Stimulated activated naive CD8-positive, alpha-beta T cell treated with anti-CD3 and anti-CD28 coated beads, Interleukin-15, Interleukin-2, amounts not matched to agents 100 ng/mL and 50 ng/mL, for 24 hours (primary cell): ENCODE results near the gene STT3B.
"Not testable (repeated sequence)": the region's sequence is repeated elsewhere in the genome, so short reads cannot be mapped to it uniquely, and the experiment has no call there.

Experiments
- H3K27ac Mint-ChIP-seq: one replicate; pipeline ENCODE4 v1.8.0; 2021; ENCODE audit warnings: mild to moderate bottlenecking, mixed read lengths
- H3K27me3 Mint-ChIP-seq: one replicate; pipeline ENCODE4 v1.8.0; 2021; ENCODE audit warnings: mixed read lengths
- H3K36me3 Mint-ChIP-seq: one replicate; pipeline ENCODE4 v1.8.0; 2021; ENCODE audit warnings: low read depth, mixed read lengths
- H3K4me1 Mint-ChIP-seq: one replicate; pipeline ENCODE4 v1.8.0; 2021; ENCODE audit warnings: low read depth, mixed read lengths
- H3K4me3 Mint-ChIP-seq: one replicate; pipeline ENCODE4 v1.8.0; 2021; ENCODE audit warnings: mild to moderate bottlenecking, mixed read lengths
- H3K9me3 Mint-ChIP-seq: one replicate; pipeline ENCODE4 v1.8.0; 2021; ENCODE audit warnings: mixed read lengths

The STT3B gene

GRCh38 chr3:31506515-31506914 lies 26.2 kb upstream of the STT3B start:
- H3K4me1 Mint-ChIP-seq: peaks cover 52% of the 10 kb centered on the region
- H3K36me3 Mint-ChIP-seq, H3K27ac Mint-ChIP-seq, H3K27me3 Mint-ChIP-seq, H3K4me3 Mint-ChIP-seq, H3K9me3 Mint-ChIP-seq: not testable (repeated sequence)

GRCh38 chr3:31508452-31509146 lies 24.1 kb upstream of the STT3B start:
- no peaks in the 10 kb centered on the region for H3K36me3 Mint-ChIP-seq
- H3K4me3 Mint-ChIP-seq: no peak overlapping the region
- no peak overlapping the region for H3K27ac Mint-ChIP-seq
- H3K4me1 Mint-ChIP-seq: peaks cover 40% of the 10 kb centered on the region
- H3K9me3 Mint-ChIP-seq: peaks cover 4% of the 10 kb centered on the region
- no peaks in the 10 kb centered on the region for H3K27me3 Mint-ChIP-seq

GRCh38 chr3:31509147-31509728 lies 23.5 kb upstream of the STT3B start:
- Mint-ChIP-seq H3K36me3 (no peaks in the 10 kb centered on the region), H3K27me3 (no peaks in the 10 kb centered on the region), H3K4me1 (peaks cover 40% of the 10 kb centered on the region), H3K4me3 (no peak overlapping the region), H3K27ac (no peak overlapping the region), H3K9me3 (peaks cover 4% of the 10 kb centered on the region)

- H3K4me1 Mint-ChIP-seq: peaks cover under 1% of the 10 kb centered on the region
- no peak overlapping the region for H3K27ac Mint-ChIP-seq
- H3K36me3 Mint-ChIP-seq: no peaks in the 10 kb centered on the region
- H3K9me3 Mint-ChIP-seq: peaks cover 4% of the 10 kb centered on the region
- no peaks in the 10 kb centered on the region for H3K27me3 Mint-ChIP-seq
- no peak overlapping the region for H3K4me3 Mint-ChIP-seq
These were observed 18.2 kb upstream of the STT3B start for GRCh38 chr3:31514570-31514969.

- no peaks in the 10 kb centered on the region for H3K4me1 Mint-ChIP-seq
- no peaks in the 10 kb centered on the region for H3K27me3 Mint-ChIP-seq
- no peak overlapping the region for H3K27ac Mint-ChIP-seq
- H3K4me3 Mint-ChIP-seq: no peak overlapping the region
- peaks cover 4% of the 10 kb centered on the region for H3K9me3 Mint-ChIP-seq
- no peaks in the 10 kb centered on the region for H3K36me3 Mint-ChIP-seq
These were observed 17.0 kb upstream of the STT3B start for GRCh38 chr3:31515486-31516284.

- H3K36me3 Mint-ChIP-seq: no peaks in the 10 kb centered on the region
- no peaks in the 10 kb centered on the region for H3K27me3 Mint-ChIP-seq
- H3K4me1 Mint-ChIP-seq: peaks cover 4% of the 10 kb centered on the region
- no peak overlapping the region for H3K4me3 Mint-ChIP-seq
- H3K27ac Mint-ChIP-seq: no peak overlapping the region
- H3K9me3 Mint-ChIP-seq: no peaks in the 10 kb centered on the region
These were observed 16.0 kb upstream of the STT3B start for GRCh38 chr3:31516757-31517156.

- peaks cover 22% of the 10 kb centered on the region for H3K4me1 Mint-ChIP-seq
- H3K27ac Mint-ChIP-seq: no peak overlapping the region
- no peak overlapping the region for H3K4me3 Mint-ChIP-seq
- no peaks in the 10 kb centered on the region for H3K27me3 Mint-ChIP-seq
- H3K9me3 Mint-ChIP-seq: no peaks in the 10 kb centered on the region
- no peaks in the 10 kb centered on the region for H3K36me3 Mint-ChIP-seq
These were observed 11.3 kb upstream of the STT3B start for GRCh38 chr3:31521468-31521867.

GRCh38 chr3:31522152-31522551 lies 10.6 kb upstream of the STT3B start:
- Mint-ChIP-seq H3K36me3 (no peaks in the 10 kb centered on the region), H3K4me3 (no peak overlapping the region), H3K27ac (no peak overlapping the region), H3K9me3 (no peaks in the 10 kb centered on the region), H3K4me1 (peaks cover 22% of the 10 kb centered on the region), H3K27me3 (no peaks in the 10 kb centered on the region)

GRCh38 chr3:31523543-31523942 lies 9.2 kb upstream of the STT3B start:
- no peaks in the 10 kb centered on the region for H3K9me3 Mint-ChIP-seq
- peaks cover 22% of the 10 kb centered on the region for H3K4me1 Mint-ChIP-seq
- no peaks in the 10 kb centered on the region for H3K36me3 Mint-ChIP-seq
- no peak overlapping the region for H3K27ac Mint-ChIP-seq
- H3K4me3 Mint-ChIP-seq: no peak overlapping the region
- no peaks in the 10 kb centered on the region for H3K27me3 Mint-ChIP-seq

- Mint-ChIP-seq H3K27ac (no peak overlapping the region), H3K36me3 (no peaks in the 10 kb centered on the region), H3K4me3 (no peak overlapping the region), H3K4me1 (peaks cover 22% of the 10 kb centered on the region), H3K27me3 (no peaks in the 10 kb centered on the region), H3K9me3 (no peaks in the 10 kb centered on the region)
These were observed 7.2 kb upstream of the STT3B start for GRCh38 chr3:31525532-31525931.

GRCh38 chr3:31529421-31529820 lies 3.3 kb upstream of the STT3B start:
- Mint-ChIP-seq H3K4me1 (peaks cover 8% of the 10 kb centered on the region), H3K4me3 (no peak overlapping the region), H3K27ac (no peak overlapping the region), H3K9me3 (no peaks in the 10 kb centered on the region), H3K36me3 (no peaks in the 10 kb centered on the region), H3K27me3 (no peaks in the 10 kb centered on the region)

GRCh38 chr3:31530039-31530959 lies 2.4 kb upstream of the STT3B start:
- H3K27ac Mint-ChIP-seq: no peak overlapping the region
- H3K9me3 Mint-ChIP-seq: no peaks in the 10 kb centered on the region
- H3K4me3 Mint-ChIP-seq: no peak overlapping the region
- H3K4me1 Mint-ChIP-seq: peaks cover 15% of the 10 kb centered on the region
- no peaks in the 10 kb centered on the region for H3K36me3 Mint-ChIP-seq
- H3K27me3 Mint-ChIP-seq: no peaks in the 10 kb centered on the region

- no peaks in the 10 kb centered on the region for H3K27me3 Mint-ChIP-seq
- peaks cover 17% of the 10 kb centered on the region for H3K4me1 Mint-ChIP-seq
- H3K4me3 Mint-ChIP-seq: peak overlapping the region; percentile 95
- no peaks in the 10 kb centered on the region for H3K9me3 Mint-ChIP-seq
- no peak overlapping the region for H3K27ac Mint-ChIP-seq
- peaks cover 2% of the 10 kb centered on the region for H3K36me3 Mint-ChIP-seq
These were observed 1.8 kb upstream of the STT3B start for GRCh38 chr3:31530960-31531335.

GRCh38 chr3:31531452-31531991 lies 1.2 kb upstream of the STT3B start:
- H3K9me3 Mint-ChIP-seq: no peaks in the 10 kb centered on the region
- peaks cover 8% of the 10 kb centered on the region for H3K36me3 Mint-ChIP-seq
- H3K4me1 Mint-ChIP-seq: peaks cover 23% of the 10 kb centered on the region
- peak overlapping the region; percentile 95 for H3K4me3 Mint-ChIP-seq
- no peaks in the 10 kb centered on the region for H3K27me3 Mint-ChIP-seq
- H3K27ac Mint-ChIP-seq: peak overlapping the region; percentile 97
